DND-41 (cell line): ENCODE measurements around the gene ILRUN.
"Not testable (repeated sequence)": the region's sequence is repeated elsewhere in the genome, so short reads cannot be mapped to it uniquely, and the experiment has no call there.

Experiments used
- ATAC-seq: fragments of 200-7000 bp; cut with Tn5 transposase; 3 replicates; pipeline ENCODE4 v1.9.1; 2021; ENCODE audit warnings: low read depth; ENCODE audit not compliant: insufficient read depth
- DNase-seq: peaks from one replicate; pipeline ENCODE4 v3.0.0-alpha.2; 2020
- H2AFZ ChIP-seq: 2 replicates; pipeline ENCODE4 v1.6.0; 2012; ENCODE audit warnings: low read depth, low read length
- H3K27ac ChIP-seq: 2 replicates; pipeline ENCODE4 v1.5.1; 2012; ENCODE audit warnings: low read length, inconsistent platforms
- H3K27me3 ChIP-seq: fragments of 200-600 bp; sonication (generic); 2 replicates; pipeline ENCODE4 v1.6.0; 2012; ENCODE audit warnings: low read length, mild to moderate bottlenecking, inconsistent platforms; ENCODE audit not compliant: insufficient read depth, poor library complexity
- H3K36me3 ChIP-seq: 2 replicates; pipeline ENCODE4 v1.5.1; 2012; ENCODE audit warnings: low read length, inconsistent platforms; ENCODE audit not compliant: insufficient read depth
- H3K4me1 ChIP-seq: 2 replicates; pipeline ENCODE4 v1.5.1; 2012; ENCODE audit warnings: mild to moderate bottlenecking, low read length; ENCODE audit not compliant: insufficient read depth
- H3K4me2 ChIP-seq: 2 replicates; pipeline ENCODE4 v1.6.0; 2012; ENCODE audit warnings: mild to moderate bottlenecking, moderate library complexity, low read length, inconsistent platforms; ENCODE audit not compliant: insufficient read depth
- H3K4me3 ChIP-seq, 2 experiments: fragments of 200-600 bp in 1 of 2; shearing (Covaris generic) in 1 of 2; 2 replicates each; pipeline ENCODE4 v1.5.1; 2012 to 2016; ENCODE audit warnings: inconsistent platforms in 2 of 2, low read length in 2 of 2, mild to moderate bottlenecking in 2 of 2, low read depth in 1 of 2, moderate library complexity in 1 of 2
- H3K79me2 ChIP-seq: 2 replicates; pipeline ENCODE4 v1.6.0; 2012; ENCODE audit warnings: low read length, inconsistent platforms; ENCODE audit not compliant: insufficient read depth
- H3K9ac ChIP-seq: 2 replicates; pipeline ENCODE4 v1.6.0; 2012; ENCODE audit warnings: low read depth, mild to moderate bottlenecking, inconsistent platforms, low read length, moderate library complexity
- H3K9me3 ChIP-seq: 2 replicates; pipeline ENCODE4 v1.5.1; 2012; ENCODE audit warnings: low read length, moderate library complexity, mild to moderate bottlenecking, inconsistent platforms; ENCODE audit not compliant: insufficient read depth, severe bottlenecking
- H4K20me1 ChIP-seq: 2 replicates; pipeline ENCODE4 v1.6.0; 2012; ENCODE audit warnings: low read length; ENCODE audit not compliant: insufficient read depth
- CTCF ChIP-seq: IDR thresholded peaks from 2 replicates; pipeline ENCODE4 v1.5.1; 2012; ENCODE audit warnings: borderline replicate concordance, low read length, moderate library complexity, mild to moderate bottlenecking; ENCODE audit not compliant: poor library complexity, severe bottlenecking; ENCODE audit errors: extremely low read depth
- EZH2 ChIP-seq: IDR thresholded peaks from 3 replicates; pipeline ENCODE4 v1.6.1; 2012; ENCODE audit warnings: borderline replicate concordance, low read depth, mild to moderate bottlenecking, moderate library complexity, low read length, inconsistent platforms; ENCODE audit not compliant: severe bottlenecking

ILRUN gene

GRCh38 chr6:34722451-34722850 is 25.9 kb upstream of the ILRUN start:
- Histone ChIP-seq H3K27me3 (no peaks in the 10 kb centered on the region), H3K9me3 (no peaks in the 10 kb centered on the region), H3K79me2 (no peaks in the 10 kb centered on the region), H3K4me2 (no peak overlapping the region), H3K27ac (no peak overlapping the region), H2AFZ (no peak overlapping the region), H3K4me1 (no peaks in the 10 kb centered on the region), H4K20me1 (no peaks in the 10 kb centered on the region), H3K4me3 (no peak overlapping the region), H3K36me3 (no peaks in the 10 kb centered on the region), H3K9ac (no peak overlapping the region)
- DNase-seq, result no peak
- ATAC-seq, result no peak
- TF ChIP-seq CTCF, result no peak
- no peak for TF ChIP-seq EZH2

GRCh38 chr6:34720160-34720559 is 23.6 kb upstream of the ILRUN start:
- not testable (repeated sequence) for DNase-seq, H3K9me3 ChIP-seq, H3K36me3 ChIP-seq, H3K9ac ChIP-seq, H3K27ac ChIP-seq, H3K79me2 ChIP-seq, H3K4me1 ChIP-seq, H4K20me1 ChIP-seq, H3K4me3 ChIP-seq, H3K4me2 ChIP-seq, H3K27me3 ChIP-seq, ATAC-seq
- H2AFZ ChIP-seq, result 0 out of 2 replicates have a peak overlapping the region, but pooled peaks have one; percentile 16

DNA sequence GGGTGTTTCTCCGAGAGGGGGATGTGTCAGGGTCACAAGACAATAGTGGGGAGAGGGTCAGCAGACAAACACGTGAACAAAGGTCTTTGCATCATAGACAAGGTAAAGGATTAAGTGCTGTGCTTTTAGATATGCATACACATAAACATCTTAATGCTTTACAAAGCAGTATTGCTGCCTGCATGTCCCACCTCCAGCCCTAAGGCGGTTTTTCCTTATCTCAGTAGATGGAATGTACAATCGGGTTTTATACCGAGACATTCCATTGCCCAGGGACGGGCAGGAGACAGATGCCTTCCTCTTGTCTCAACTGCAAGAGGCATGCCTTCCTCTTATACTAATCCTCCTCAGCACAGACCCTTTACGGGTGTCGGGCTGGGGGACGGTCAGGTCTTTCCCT is 23.1 kb upstream of the ILRUN start:
- H3K4me3 ChIP-seq, ATAC-seq, H3K27ac ChIP-seq, H3K9me3 ChIP-seq, H3K27me3 ChIP-seq, DNase-seq, H3K4me2 ChIP-seq, H2AFZ ChIP-seq, H4K20me1 ChIP-seq, H3K4me1 ChIP-seq, H3K36me3 ChIP-seq, H3K9ac ChIP-seq, H3K79me2 ChIP-seq: not testable (repeated sequence)

DNA sequence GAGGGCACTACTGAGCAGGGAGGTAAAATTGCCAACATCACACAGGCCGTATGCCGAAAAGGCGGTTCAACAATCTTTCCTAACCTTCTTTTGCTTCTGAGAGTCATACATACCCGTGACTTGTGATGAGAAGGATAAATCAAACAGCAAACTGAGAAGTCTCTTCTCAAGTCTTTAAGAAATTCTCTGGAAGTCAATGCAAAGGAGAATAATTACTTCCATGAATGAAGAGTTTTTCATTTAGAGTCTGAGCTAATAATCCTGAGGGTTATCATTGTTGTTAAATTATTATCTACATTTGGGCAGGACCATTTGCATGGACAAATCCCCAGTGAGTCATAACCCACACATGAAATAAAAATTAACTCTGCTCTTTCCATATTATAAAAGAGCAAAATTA is 22.4 kb upstream of the ILRUN start:
- Histone ChIP-seq H3K27me3 (no peaks in the 10 kb centered on the region), H3K36me3 (no peaks in the 10 kb centered on the region), H3K4me2 (no peak overlapping the region), H3K4me3 (no peak overlapping the region), H3K9ac (no peak overlapping the region), H3K79me2 (no peaks in the 10 kb centered on the region), H3K9me3 (no peaks in the 10 kb centered on the region), H4K20me1 (no peaks in the 10 kb centered on the region), H3K4me1 (no peaks in the 10 kb centered on the region), H3K27ac (no peak overlapping the region), H2AFZ (no peak overlapping the region)
- no peak for DNase-seq
- no peak for TF ChIP-seq EZH2
- no peak for TF ChIP-seq CTCF
- ATAC-seq, result no peak
